ENCODE results near the gene RBM10. TPM values are rescaled to one million over a fixed set of nuclear protein-coding genes. Genes with fewer than 3 reads are reported as not detected.

Gene RBM10
- total and polyA plus RNA-seq, 2 experiments from 2014 or later = 39.5 to 101 TPM

DNA sequence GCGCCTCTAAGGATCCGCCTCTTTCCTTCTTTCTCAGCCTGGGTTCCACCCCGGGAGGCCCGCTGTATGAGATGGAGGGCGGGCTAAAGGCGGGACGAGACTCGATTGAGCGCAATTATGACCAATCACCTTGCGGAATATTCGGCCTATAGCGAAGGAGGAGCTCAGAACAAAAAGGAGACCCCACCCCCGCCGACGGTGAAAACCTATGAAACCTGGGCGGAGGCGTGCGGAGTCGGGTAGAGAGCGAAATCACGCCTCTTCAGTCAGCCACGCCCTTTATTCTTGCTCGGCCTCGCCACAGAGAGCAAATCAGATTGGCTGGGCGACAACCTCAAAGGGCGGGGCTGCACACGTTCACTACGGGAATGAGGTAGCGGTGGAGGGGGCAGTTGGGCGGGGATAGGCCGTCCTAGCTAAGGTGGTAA lies 72.8 kb downstream of the RBM10 start:
- H3K9me2 ChIP-seq (ENCODE audit: insufficient read depth) = no peaks in the 10 kb centered on the region
- peak overlapping the region; percentile 69 for H3K4me3 ChIP-seq
- H3K79me2 ChIP-seq (replicated peaks; ENCODE audit: insufficient read depth) = peaks cover 37% of the 10 kb centered on the region
- peak overlapping the region; percentile 79 for H3K4me2 ChIP-seq
- no peak overlapping the region for H2AFZ ChIP-seq
- Mint-ChIP-seq H3K27ac (peak overlapping the region; percentile 99), H3K9me3 (no peaks in the 10 kb centered on the region), H3K4me1 (peaks cover 31% of the 10 kb centered on the region), H3K4me3 (peak overlapping the region; percentile 92), H3K27me3 (ENCODE audit: insufficient read depth, low read depth, poor library complexity) (peaks cover 20% of the 10 kb centered on the region), H3K36me3 (ENCODE audit: low read depth) (peaks cover 50% of the 10 kb centered on the region)
- TF ChIP-seq STAT1 (IDR thresholded peaks at IDR 0.05; ENCODE audit: unreplicated experiment) = no peak
- TF ChIP-seq, protein P1, sequence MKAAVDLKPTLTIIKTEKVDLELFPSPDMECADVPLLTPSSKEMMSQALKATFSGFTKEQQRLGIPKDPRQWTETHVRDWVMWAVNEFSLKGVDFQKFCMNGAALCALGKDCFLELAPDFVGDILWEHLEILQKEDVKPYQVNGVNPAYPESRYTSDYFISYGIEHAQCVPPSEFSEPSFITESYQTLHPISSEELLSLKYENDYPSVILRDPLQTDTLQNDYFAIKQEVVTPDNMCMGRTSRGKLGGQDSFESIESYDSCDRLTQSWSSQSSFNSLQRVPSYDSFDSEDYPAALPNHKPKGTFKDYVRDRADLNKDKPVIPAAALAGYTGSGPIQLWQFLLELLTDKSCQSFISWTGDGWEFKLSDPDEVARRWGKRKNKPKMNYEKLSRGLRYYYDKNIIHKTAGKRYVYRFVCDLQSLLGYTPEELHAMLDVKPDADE (IDR thresholded peaks at IDR 0.05) = no peak
- TF ChIP-seq, protein P2, sequence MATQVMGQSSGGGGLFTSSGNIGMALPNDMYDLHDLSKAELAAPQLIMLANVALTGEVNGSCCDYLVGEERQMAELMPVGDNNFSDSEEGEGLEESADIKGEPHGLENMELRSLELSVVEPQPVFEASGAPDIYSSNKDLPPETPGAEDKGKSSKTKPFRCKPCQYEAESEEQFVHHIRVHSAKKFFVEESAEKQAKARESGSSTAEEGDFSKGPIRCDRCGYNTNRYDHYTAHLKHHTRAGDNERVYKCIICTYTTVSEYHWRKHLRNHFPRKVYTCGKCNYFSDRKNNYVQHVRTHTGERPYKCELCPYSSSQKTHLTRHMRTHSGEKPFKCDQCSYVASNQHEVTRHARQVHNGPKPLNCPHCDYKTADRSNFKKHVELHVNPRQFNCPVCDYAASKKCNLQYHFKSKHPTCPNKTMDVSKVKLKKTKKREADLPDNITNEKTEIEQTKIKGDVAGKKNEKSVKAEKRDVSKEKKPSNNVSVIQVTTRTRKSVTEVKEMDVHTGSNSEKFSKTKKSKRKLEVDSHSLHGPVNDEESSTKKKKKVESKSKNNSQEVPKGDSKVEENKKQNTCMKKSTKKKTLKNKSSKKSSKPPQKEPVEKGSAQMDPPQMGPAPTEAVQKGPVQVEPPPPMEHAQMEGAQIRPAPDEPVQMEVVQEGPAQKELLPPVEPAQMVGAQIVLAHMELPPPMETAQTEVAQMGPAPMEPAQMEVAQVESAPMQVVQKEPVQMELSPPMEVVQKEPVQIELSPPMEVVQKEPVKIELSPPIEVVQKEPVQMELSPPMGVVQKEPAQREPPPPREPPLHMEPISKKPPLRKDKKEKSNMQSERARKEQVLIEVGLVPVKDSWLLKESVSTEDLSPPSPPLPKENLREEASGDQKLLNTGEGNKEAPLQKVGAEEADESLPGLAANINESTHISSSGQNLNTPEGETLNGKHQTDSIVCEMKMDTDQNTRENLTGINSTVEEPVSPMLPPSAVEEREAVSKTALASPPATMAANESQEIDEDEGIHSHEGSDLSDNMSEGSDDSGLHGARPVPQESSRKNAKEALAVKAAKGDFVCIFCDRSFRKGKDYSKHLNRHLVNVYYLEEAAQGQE (IDR thresholded peaks at IDR 0.05; ENCODE audit: unreplicated experiment) = no peak
- TF ChIP-seq EZH2phosphoT487 (IDR thresholded peaks at IDR 0.05; ENCODE audit: unreplicated experiment) = no peak
- no peak for TF ChIP-seq EZH2 (IDR thresholded peaks at IDR 0.05; ENCODE audit: low read depth, unreplicated experiment)
- no peak for TF ChIP-seq CREB1 (CRISPR knock-in tag; IDR thresholded peaks at IDR 0.05; ENCODE audit: low read depth)
- TF ChIP-seq, protein P3, sequence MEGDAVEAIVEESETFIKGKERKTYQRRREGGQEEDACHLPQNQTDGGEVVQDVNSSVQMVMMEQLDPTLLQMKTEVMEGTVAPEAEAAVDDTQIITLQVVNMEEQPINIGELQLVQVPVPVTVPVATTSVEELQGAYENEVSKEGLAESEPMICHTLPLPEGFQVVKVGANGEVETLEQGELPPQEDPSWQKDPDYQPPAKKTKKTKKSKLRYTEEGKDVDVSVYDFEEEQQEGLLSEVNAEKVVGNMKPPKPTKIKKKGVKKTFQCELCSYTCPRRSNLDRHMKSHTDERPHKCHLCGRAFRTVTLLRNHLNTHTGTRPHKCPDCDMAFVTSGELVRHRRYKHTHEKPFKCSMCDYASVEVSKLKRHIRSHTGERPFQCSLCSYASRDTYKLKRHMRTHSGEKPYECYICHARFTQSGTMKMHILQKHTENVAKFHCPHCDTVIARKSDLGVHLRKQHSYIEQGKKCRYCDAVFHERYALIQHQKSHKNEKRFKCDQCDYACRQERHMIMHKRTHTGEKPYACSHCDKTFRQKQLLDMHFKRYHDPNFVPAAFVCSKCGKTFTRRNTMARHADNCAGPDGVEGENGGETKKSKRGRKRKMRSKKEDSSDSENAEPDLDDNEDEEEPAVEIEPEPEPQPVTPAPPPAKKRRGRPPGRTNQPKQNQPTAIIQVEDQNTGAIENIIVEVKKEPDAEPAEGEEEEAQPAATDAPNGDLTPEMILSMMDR (conservative IDR thresholded peaks at IDR 0.05; ENCODE audit: low read depth in 2 of 2) = no peak
- TF ChIP-seq, protein P4, sequence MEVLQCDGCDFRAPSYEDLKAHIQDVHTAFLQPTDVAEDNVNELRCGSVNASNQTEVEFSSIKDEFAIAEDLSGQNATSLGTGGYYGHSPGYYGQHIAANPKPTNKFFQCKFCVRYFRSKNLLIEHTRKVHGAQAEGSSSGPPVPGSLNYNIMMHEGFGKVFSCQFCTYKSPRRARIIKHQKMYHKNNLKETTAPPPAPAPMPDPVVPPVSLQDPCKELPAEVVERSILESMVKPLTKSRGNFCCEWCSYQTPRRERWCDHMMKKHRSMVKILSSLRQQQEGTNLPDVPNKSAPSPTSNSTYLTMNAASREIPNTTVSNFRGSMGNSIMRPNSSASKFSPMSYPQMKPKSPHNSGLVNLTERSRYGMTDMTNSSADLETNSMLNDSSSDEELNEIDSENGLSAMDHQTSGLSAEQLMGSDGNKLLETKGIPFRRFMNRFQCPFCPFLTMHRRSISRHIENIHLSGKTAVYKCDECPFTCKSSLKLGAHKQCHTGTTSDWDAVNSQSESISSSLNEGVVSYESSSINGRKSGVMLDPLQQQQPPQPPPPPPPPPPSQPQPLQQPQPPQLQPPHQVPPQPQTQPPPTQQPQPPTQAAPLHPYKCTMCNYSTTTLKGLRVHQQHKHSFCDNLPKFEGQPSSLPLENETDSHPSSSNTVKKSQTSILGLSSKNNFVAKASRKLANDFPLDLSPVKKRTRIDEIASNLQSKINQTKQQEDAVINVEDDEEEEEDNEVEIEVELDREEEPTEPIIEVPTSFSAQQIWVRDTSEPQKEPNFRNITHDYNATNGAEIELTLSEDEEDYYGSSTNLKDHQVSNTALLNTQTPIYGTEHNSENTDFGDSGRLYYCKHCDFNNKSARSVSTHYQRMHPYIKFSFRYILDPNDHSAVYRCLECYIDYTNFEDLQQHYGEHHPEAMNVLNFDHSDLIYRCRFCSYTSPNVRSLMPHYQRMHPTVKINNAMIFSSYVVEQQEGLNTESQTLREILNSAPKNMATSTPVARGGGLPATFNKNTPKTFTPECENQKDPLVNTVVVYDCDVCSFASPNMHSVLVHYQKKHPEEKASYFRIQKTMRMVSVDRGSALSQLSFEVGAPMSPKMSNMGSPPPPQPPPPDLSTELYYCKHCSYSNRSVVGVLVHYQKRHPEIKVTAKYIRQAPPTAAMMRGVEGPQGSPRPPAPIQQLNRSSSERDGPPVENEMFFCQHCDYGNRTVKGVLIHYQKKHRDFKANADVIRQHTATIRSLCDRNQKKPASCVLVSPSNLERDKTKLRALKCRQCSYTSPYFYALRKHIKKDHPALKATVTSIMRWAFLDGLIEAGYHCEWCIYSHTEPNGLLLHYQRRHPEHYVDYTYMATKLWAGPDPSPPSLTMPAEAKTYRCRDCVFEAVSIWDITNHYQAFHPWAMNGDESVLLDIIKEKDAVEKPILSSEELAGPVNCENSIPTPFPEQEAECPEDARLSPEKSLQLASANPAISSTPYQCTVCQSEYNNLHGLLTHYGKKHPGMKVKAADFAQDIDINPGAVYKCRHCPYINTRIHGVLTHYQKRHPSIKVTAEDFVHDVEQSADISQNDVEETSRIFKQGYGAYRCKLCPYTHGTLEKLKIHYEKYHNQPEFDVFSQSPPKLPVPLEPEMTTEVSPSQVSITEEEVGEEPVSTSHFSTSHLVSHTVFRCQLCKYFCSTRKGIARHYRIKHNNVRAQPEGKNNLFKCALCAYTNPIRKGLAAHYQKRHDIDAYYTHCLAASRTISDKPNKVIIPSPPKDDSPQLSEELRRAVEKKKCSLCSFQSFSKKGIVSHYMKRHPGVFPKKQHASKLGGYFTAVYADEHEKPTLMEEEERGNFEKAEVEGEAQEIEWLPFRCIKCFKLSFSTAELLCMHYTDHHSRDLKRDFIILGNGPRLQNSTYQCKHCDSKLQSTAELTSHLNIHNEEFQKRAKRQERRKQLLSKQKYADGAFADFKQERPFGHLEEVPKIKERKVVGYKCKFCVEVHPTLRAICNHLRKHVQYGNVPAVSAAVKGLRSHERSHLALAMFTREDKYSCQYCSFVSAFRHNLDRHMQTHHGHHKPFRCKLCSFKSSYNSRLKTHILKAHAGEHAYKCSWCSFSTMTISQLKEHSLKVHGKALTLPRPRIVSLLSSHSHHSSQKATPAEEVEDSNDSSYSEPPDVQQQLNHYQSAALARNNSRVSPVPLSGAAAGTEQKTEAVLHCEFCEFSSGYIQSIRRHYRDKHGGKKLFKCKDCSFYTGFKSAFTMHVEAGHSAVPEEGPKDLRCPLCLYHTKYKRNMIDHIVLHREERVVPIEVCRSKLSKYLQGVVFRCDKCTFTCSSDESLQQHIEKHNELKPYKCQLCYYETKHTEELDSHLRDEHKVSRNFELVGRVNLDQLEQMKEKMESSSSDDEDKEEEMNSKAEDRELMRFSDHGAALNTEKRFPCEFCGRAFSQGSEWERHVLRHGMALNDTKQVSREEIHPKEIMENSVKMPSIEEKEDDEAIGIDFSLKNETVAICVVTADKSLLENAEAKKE (CRISPR knock-in tag; IDR thresholded peaks at IDR 0.05) = no peak
- no peak for TF ChIP-seq JUNB (IDR thresholded peaks at IDR 0.05; ENCODE audit: unreplicated experiment)
- no peak for TF ChIP-seq POLR2AphosphoS5 (IDR thresholded peaks at IDR 0.05; ENCODE audit: low read depth)
- no peak for TF ChIP-seq NANOG (IDR thresholded peaks at IDR 0.05; ENCODE audit: borderline replicate concordance)
- TF ChIP-seq ZNF331 (CRISPR knock-in tag; IDR thresholded peaks at IDR 0.05; ENCODE audit: low read depth) = no peak
- no peak for TF ChIP-seq ZNF114 (CRISPR knock-in tag; IDR thresholded peaks at IDR 0.05)
- no peaks in the 10 kb centered on the region for H3K27me3 ChIP-seq (ENCODE audit: insufficient read depth)
- no peaks in the 10 kb centered on the region for H4K20me1 ChIP-seq (replicated peaks; ENCODE audit: insufficient read depth)
- 0 out of 2 replicates have a peak, but pooled peaks cover 7% of the 10 kb centered on the region for H3K36me3 ChIP-seq (ENCODE audit: insufficient read depth)
- DNase-seq (ENCODE audit: low spot score) (peak; percentile 96), ATAC-seq (peak; percentile 79)
- H3K4me1 ChIP-seq (ENCODE audit: insufficient read depth) = no peaks in the 10 kb centered on the region
- peak overlapping the region; percentile 91 for H3K27ac ChIP-seq (ENCODE audit: low read depth)
- H3F3A ChIP-seq (replicated peaks; ENCODE audit: low read depth) = peaks cover 7% of the 10 kb centered on the region; the same call in 1 of the 2 replicates

All from GM23338 (cell line).